ENCODE data around the gene ELOVL3. TPM values are rescaled to one million over a fixed set of nuclear protein-coding genes. Genes with fewer than 3 reads are reported as not detected.

The ELOVL3 gene
- total and polyA plus RNA-seq, 9 of the 15 experiments (the other 6 are each of a cell fraction or from before 2014, with no cell fraction given) = 0.32 to 3.3 (median 0.87) TPM

DNA sequence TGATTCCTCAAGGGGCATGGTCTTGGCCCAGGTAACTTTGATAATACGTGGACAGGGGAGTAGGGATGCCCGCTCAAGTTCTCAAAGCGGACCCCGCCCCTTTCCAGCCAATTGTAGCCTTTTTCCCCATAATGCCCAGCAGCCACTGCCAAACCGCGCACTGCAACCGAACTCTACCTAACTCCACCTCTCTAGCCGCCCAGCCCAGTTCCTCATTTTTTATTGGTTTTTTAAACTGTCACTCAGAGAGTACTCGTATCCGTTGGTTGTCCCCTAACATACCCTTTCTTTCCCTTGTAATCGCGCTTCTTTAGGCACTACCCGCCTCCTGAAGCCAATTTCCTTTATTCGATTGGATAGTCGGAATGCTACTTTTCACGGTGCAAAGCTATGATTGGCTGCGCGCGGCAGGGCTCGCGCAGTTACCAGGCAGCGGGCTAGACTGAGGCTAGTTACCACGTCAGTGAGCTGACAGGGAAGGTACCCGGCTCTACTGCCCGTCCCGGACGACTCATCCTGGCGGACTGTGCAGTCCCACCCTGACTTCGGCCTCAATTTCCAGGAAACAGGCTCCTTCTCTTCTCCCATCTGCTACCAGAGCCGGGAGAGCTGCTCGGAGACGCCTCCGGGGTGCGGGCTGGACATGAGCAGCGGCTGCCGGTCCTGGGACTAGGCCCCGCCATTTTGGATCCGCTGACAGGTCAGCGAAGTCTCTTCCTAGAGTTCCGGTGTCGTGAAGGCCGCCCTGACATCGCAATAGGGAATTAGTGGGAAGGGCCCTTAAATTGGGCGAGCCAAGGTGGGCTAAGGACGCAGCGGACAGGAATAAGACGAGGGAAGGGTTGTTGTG is 19.2 kb downstream of the ELOVL3 start, which contains the start of gene GBF1 (continued):
- TF ChIP-seq, protein P1, sequence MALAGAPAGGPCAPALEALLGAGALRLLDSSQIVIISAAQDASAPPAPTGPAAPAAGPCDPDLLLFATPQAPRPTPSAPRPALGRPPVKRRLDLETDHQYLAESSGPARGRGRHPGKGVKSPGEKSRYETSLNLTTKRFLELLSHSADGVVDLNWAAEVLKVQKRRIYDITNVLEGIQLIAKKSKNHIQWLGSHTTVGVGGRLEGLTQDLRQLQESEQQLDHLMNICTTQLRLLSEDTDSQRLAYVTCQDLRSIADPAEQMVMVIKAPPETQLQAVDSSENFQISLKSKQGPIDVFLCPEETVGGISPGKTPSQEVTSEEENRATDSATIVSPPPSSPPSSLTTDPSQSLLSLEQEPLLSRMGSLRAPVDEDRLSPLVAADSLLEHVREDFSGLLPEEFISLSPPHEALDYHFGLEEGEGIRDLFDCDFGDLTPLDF (CRISPR knock-in tag; IDR thresholded peaks at IDR 0.05) = no peak; the same call in 1 of the 2 replicates
- TF ChIP-seq KLF6 (CRISPR knock-in tag; IDR thresholded peaks at IDR 0.05; ENCODE audit: borderline replicate concordance) (no peak), POLR2B (IDR thresholded peaks at IDR 0.05; ENCODE audit: low read depth, partially characterized antibody) (peak; percentile 69), ZNF561 (CRISPR knock-in tag; conservative IDR thresholded peaks at IDR 0.05) (no peak), NFYB (IDR thresholded peaks at IDR 0.05; ENCODE audit: extremely low read depth, insufficient read length) (peak; percentile 66), KLF13 (tag; IDR thresholded peaks at IDR 0.05; ENCODE audit: borderline replicate concordance, low read depth) (peak; percentile 38; the same call in 1 of the 2 replicates), ZNF134 (CRISPR knock-in tag; conservative IDR thresholded peaks at IDR 0.05) (no peak), PHF8 (IDR thresholded peaks at IDR 0.05; ENCODE audit: borderline replicate concordance, low read length) (peak; percentile 94), SUPT5H (IDR thresholded peaks at IDR 0.05) (peak; percentile 83), ZNF644 (tag; IDR thresholded peaks at IDR 0.05; ENCODE audit: low read depth) (no peak), TSC22D4 (tag; IDR thresholded peaks at IDR 0.05) (no peak), PHF20 (IDR thresholded peaks at IDR 0.05; ENCODE audit: partially characterized antibody) (peak; percentile 79), NFRKB (IDR thresholded peaks at IDR 0.05; ENCODE audit: low read depth) (peak; percentile 78)
- TF ChIP-seq, protein P2, sequence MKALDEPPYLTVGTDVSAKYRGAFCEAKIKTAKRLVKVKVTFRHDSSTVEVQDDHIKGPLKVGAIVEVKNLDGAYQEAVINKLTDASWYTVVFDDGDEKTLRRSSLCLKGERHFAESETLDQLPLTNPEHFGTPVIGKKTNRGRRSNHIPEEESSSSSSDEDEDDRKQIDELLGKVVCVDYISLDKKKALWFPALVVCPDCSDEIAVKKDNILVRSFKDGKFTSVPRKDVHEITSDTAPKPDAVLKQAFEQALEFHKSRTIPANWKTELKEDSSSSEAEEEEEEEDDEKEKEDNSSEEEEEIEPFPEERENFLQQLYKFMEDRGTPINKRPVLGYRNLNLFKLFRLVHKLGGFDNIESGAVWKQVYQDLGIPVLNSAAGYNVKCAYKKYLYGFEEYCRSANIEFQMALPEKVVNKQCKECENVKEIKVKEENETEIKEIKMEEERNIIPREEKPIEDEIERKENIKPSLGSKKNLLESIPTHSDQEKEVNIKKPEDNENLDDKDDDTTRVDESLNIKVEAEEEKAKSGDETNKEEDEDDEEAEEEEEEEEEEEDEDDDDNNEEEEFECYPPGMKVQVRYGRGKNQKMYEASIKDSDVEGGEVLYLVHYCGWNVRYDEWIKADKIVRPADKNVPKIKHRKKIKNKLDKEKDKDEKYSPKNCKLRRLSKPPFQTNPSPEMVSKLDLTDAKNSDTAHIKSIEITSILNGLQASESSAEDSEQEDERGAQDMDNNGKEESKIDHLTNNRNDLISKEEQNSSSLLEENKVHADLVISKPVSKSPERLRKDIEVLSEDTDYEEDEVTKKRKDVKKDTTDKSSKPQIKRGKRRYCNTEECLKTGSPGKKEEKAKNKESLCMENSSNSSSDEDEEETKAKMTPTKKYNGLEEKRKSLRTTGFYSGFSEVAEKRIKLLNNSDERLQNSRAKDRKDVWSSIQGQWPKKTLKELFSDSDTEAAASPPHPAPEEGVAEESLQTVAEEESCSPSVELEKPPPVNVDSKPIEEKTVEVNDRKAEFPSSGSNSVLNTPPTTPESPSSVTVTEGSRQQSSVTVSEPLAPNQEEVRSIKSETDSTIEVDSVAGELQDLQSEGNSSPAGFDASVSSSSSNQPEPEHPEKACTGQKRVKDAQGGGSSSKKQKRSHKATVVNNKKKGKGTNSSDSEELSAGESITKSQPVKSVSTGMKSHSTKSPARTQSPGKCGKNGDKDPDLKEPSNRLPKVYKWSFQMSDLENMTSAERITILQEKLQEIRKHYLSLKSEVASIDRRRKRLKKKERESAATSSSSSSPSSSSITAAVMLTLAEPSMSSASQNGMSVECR (CRISPR knock-in tag; IDR thresholded peaks at IDR 0.05) = 0 out of 2 replicates have a peak, but pooled peaks have one; percentile 55
- TF ChIP-seq, protein P3, sequence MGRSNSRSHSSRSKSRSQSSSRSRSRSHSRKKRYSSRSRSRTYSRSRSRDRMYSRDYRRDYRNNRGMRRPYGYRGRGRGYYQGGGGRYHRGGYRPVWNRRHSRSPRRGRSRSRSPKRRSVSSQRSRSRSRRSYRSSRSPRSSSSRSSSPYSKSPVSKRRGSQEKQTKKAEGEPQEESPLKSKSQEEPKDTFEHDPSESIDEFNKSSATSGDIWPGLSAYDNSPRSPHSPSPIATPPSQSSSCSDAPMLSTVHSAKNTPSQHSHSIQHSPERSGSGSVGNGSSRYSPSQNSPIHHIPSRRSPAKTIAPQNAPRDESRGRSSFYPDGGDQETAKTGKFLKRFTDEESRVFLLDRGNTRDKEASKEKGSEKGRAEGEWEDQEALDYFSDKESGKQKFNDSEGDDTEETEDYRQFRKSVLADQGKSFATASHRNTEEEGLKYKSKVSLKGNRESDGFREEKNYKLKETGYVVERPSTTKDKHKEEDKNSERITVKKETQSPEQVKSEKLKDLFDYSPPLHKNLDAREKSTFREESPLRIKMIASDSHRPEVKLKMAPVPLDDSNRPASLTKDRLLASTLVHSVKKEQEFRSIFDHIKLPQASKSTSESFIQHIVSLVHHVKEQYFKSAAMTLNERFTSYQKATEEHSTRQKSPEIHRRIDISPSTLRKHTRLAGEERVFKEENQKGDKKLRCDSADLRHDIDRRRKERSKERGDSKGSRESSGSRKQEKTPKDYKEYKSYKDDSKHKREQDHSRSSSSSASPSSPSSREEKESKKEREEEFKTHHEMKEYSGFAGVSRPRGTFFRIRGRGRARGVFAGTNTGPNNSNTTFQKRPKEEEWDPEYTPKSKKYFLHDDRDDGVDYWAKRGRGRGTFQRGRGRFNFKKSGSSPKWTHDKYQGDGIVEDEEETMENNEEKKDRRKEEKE (IDR thresholded peaks at IDR 0.05; ENCODE audit: borderline replicate concordance in 1 of 2, control insufficient read depth in 1 of 2, low read depth in 2 of 2, low read length in 1 of 2) = no peak
- TF ChIP-seq, protein P4, sequence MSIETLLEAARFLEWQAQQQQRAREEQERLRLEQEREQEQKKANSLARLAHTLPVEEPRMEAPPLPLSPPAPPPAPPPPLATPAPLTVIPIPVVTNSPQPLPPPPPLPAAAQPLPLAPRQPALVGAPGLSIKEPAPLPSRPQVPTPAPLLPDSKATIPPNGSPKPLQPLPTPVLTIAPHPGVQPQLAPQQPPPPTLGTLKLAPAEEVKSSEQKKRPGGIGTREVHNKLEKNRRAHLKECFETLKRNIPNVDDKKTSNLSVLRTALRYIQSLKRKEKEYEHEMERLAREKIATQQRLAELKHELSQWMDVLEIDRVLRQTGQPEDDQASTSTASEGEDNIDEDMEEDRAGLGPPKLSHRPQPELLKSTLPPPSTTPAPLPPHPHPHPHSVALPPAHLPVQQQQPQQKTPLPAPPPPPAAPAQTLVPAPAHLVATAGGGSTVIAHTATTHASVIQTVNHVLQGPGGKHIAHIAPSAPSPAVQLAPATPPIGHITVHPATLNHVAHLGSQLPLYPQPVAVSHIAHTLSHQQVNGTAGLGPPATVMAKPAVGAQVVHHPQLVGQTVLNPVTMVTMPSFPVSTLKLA (conservative IDR thresholded peaks at IDR 0.05) = peak; percentile 75 to 83; a peak in 3 of 4 replicates

All from K562 (cell line).